ENCODE measurements around the gene APEX2.
"Not testable (repeated sequence)": the region's sequence is repeated elsewhere in the genome, so short reads cannot be mapped to it uniquely, and the experiment has no call there.

APEX2 gene

DNA sequence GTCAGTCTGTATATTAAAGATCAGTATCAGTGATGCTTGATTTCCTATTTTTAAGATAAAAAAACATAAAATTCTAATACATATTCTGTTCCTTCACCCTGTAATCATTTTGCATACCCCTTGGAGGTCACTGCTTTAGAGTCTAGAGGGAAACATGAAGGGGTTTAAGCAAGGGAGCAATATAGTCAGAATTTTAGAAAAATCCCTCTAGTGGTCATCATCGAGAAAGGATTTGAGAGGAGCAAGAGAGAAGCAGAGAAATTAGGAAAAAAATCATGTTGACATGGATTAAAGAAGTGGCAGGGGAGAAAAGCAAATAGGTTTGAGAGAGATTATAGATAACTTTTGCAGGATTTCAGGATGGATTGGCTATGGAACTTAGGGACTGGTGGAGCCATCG, 11.1 kb downstream of the APEX2 start:
- no peak for DNase-seq

- DNase-seq = no peak
These were observed 14.7 kb downstream of the APEX2 start for GRCh38 chrX:55014897-55015299.

DNA sequence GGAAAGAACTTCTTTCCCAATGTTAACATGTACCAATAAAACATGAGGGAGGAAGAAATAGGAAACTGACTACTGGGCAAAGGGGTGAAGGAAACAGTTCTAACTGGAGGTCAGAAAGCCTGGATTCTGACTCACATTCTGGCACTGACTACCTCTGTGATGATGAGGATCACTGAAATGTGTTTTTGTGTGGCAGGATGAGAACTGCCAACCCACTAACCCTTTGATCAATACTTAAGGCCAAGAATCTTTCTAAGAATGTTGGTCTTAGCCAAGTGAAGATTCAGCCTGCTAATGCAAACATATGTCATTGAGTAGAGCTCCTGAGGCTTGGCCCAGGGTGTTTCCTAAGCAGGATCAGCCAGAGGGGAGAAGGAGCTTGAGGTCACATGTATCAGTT, 26.0 kb downstream of the APEX2 start:
- DNase-seq = no peak

GRCh38 chrX:55026840-55027239, 26.7 kb downstream of the APEX2 start:
- DNase-seq = no peak

- no peak for DNase-seq
These were observed 27.9 kb downstream of the APEX2 start for GRCh38 chrX:55028040-55028439.

- no peak for DNase-seq
These were observed 28.4 kb downstream of the APEX2 start for GRCh38 chrX:55028611-55029010.

DNA sequence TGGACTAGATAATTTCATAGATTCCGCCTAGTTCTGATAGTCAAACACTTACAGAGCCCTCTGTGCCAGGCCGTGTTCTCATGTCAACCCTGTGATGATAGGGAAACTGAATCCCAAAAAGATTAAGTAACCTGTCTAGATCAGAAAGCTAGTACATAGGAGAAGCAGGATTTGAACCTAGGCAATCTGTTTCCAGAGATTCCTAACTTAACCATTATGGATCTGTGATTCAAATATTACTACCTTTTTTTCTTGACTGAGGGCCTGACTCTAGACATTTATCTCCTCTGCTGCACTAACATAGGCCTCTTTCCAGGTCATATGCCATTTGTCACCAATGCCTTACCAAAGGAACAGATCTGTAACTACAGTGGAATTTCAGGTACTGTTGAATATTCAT, 29.1 kb downstream of the APEX2 start:
- no peak for DNase-seq

DNA sequence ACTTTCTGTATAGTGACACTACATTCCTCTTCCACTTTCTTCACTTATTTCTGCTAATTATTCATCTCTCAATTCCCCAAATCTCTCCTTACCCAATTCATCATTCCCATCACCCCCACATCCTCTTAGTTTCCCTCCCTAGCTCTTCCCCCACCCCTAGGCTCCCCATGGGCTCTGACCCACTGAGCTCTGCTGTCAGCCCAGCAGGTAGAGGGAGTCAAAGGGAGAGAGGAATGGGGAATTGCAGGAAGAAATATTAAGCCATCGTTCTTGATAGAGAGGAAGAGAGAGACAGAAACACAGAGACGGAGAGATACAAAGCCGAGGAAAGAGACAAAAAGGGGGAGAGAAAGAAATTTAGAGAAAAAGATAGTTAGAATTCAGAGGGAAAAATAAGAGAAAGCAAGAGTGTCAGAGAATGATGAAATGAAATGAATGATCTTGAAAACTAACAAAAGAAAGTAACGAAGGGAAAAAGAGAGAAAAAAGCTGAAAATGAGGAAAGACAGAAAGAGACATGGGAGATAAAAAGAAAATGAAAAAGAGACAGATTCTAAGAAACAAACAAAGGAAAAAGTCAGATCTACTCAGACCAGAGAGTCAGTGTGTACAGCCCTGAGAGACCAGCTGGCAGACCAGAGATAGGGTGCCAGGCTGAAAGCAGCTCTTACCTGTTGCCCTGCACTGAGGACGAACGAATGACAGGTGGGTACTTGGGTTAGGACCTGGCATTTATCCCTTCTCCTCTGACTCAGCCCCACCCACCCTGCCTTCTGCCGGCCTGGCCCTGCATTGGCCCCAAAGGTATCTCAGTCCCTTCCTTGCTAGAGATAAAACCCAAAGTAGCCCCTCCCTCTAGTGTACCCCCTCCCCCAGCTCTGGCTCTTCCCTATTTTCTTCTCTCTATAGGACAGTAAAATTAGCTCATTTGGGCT, 30.4 kb downstream of the APEX2 start, which contains the start of gene ALAS2:
Gene ALAS2, minus strand, starts transcription at position 707 of the 935 bp plus-strand sequence. CDS start 4,977 bp downstream, outside the sequence.
- no peak for DNase-seq

DNA sequence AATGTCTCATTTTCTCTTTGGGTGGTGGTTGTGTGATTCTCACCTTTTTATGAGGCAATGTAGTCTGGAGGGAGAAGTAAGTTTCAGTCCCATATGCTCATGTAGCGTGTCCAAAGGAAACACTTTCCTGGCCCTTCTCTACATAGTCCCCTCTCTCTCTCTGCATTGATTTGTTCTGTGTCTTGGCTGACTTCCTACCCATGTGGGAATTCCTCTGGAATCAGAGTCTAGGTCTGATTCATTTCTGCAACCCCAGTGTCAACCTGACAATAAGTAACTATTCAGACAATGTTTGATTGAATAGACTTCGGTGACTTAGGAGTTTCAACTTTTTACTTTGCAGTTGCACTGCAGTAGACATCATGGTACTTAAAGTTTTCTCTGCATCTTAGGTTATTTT, 33.3 kb downstream of the APEX2 start:
- no peak for DNase-seq

DNA sequence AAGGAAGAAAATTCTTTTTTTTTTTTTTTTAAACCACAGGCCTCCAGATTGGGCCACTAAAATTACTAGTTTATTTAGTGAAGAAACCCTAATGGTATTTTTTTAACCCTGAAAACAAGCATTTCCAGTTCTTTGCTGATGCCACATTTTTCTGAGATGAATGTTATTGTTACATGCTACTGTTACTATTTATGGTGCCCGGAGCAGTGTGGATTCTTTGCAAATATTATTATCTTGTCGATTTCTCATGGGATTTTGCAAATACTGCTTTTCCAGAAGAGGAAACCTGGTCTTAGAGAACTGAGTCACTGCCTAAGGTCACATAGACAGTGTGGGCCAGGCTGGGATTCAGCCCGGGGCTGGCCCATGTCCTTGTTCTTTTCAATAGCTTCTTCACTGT, 39.3 kb downstream of the APEX2 start:
- DNase-seq = no peak

DNA sequence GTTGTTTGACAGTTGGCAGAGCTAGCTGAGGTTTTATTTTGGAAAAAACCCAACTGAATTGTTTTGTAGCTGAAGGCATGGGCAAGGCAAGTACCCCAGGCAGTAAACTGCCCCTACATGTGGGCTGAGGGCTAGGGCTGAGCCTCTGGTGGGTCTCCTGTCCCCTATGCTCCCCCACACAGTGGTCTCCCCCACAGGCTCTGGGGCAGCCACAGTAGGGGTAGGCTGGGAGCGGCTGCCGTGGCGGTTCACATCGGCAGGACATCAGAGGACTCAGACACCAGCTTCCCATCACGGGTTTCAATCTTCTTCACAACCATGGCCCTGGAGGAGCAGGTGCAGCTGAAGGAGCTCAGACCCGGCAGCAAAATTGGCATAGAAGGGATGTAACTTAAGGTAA, 41.4 kb downstream of the APEX2 start:
- DNase-seq = no peak

DNA sequence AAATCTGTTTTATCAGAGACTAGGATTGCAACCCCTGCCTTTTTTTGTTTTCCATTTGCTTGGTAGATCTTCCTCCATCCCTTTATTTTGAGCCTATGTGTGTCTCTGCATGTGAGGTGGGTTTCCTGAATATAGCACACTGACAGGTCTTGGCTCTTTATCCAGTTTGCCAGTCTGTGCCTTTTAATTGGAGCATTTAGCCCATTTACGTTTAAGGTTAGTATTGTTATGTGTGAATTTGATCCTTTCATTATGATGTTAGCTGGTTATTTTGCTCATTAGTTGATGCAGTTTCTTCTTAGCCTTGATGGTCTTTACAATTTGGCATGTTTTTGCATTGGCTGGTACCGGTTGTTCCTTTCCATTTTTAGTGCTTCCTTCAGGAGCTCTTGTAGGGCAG, 50.4 kb downstream of the APEX2 start:
- DNase-seq = not testable (repeated sequence)

DNA sequence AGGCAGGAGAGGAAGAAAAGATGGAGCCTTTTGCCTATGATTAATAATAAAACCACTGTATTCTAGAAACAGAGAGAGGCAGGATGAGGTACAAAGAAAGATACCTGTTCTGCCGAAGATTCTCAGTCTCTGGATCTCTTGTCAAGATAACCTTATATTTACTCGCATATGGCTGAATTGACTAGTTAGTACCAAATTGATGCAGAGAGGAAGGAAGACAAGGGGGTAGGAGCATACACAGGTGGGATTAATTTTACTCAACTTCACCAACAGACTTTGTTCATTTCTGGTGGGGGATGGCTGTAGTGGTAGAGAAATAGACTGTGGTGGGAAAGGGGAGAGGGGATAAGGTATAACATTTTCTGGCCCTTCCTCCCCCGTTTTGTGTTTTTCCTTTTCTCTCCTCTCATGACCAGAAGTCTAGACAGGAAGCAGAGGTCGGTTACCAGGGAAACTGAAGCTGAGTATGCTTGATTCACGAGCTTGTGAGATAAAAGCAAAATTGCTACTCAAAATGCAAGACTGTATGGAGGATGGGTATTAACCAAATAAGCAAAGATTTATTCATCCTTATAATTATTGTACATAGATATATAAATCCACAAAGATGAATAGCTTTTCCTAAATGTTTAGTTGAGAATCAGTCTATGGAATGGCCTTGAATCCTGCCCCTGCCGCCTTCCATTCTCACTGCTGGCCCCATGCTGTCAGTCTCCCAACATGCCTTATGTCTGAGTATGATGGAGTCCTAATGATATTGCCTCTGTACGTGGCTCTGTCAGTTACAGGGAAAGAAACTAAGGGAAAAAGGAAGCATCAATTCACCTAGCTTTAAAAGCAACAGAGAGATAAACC, 56.9 kb downstream of the APEX2 start:
- DNase-seq = peak; percentile 23

- peak; percentile 11 for DNase-seq
These were observed 57.6 kb downstream of the APEX2 start for GRCh38 chrX:55057675-55058249.
